Suprapubic skin (tissue), 4 donors: Measurements from ENCODE around the gene REN. TPM values are rescaled to one million over a fixed set of nuclear protein-coding genes. Genes with fewer than 3 reads are reported as not detected.

ENCODE experiments used
- DNase-seq, 2 donors: peaks; one replicate each; pipeline ENCODE4 v3.0.0-alpha.2; 2019; ENCODE audit warnings: low spot score in 2 of 2
- H3K27ac ChIP-seq: fragments of 200-600 bp; sonication (generic); one replicate; pipeline ENCODE4 v1.5.1; 2019
- H3K27me3 ChIP-seq: fragments of 200-600 bp; sonication (generic); one replicate; pipeline ENCODE4 v1.5.1; 2019
- H3K36me3 ChIP-seq: fragments of 200-600 bp; sonication (generic); one replicate; pipeline ENCODE4 v1.5.1; 2019
- H3K4me1 ChIP-seq: fragments of 200-600 bp; sonication (generic); one replicate; pipeline ENCODE4 v1.5.1; 2019
- H3K4me3 ChIP-seq: fragments of 200-600 bp; sonication (generic); one replicate; pipeline ENCODE4 v1.5.1; 2019; ENCODE audit warnings: mild to moderate bottlenecking
- H3K9me3 ChIP-seq: fragments of 200-600 bp; sonication (generic); one replicate; pipeline ENCODE4 v1.5.1; 2019
- CTCF ChIP-seq, 2 donors: fragments of 200-600 bp in 1 of 2; fragments of 450-650 bp in 1 of 2; sonication (generic) in 1 of 2; IDR thresholded peaks; one replicate each; pipeline ENCODE4 v1.5.1; 2016 to 2019; ENCODE audit warnings: antibody characterized with exemption in 2 of 2, mild to moderate bottlenecking in 1 of 2, moderate library complexity in 1 of 2
- EP300 ChIP-seq: sonication (generic); formaldehyde crosslinking; IDR thresholded peaks from one replicate; pipeline ENCODE4 v1.6.1; 2017; ENCODE audit warnings: antibody characterized with exemption
- POLR2A ChIP-seq, 2 donors: fragments of 450-650 bp; IDR thresholded peaks; one replicate each; pipeline ENCODE4 v1.6.1; 2017; ENCODE audit warnings: antibody characterized with exemption in 2 of 2, mild to moderate bottlenecking in 2 of 2, moderate library complexity in 2 of 2
- POLR2AphosphoS5 ChIP-seq, 3 donors: sonication (generic); formaldehyde crosslinking; IDR thresholded peaks; one replicate each; pipeline ENCODE4 v1.6.1; 2017; ENCODE audit warnings: antibody characterized with exemption in 3 of 3
- WGBS: methylation state at CpG from one replicate; pipeline ENCODE4 v1.1.5; 2018; 5-methylcytosine and 5-hydroxymethylcytosine counted together
- total RNA-seq, 4 donors: library from RNA; depleted of rRNA; stranded (reverse); fragments of >200 nt; gene quantifications; one replicate each; pipeline ENCODE4 v1.1.0, GENCODE V29; 2016

REN gene
- total RNA-seq, 4 donors from 2014 or later, result 0.44 TPM; not detected in 3

GRCh38 chr1:204206121-204206520 lies 40.0 kb upstream of the REN start:
- no peaks in the 10 kb centered on the region for H3K9me3 ChIP-seq
- 31% methylated on average over 2 of the region's 2 CpGs for WGBS
- no peak overlapping the region for H3K27ac ChIP-seq
- no peaks in the 10 kb centered on the region for H3K27me3 ChIP-seq
- H3K4me1 ChIP-seq, result peaks cover 17% of the 10 kb centered on the region
- DNase-seq, result peak in 1 of 2 donors; percentile 7
- H3K4me3 ChIP-seq, result no peak overlapping the region
- no peaks in the 10 kb centered on the region for H3K36me3 ChIP-seq
- no peak for TF ChIP-seq EP300
- TF ChIP-seq CTCF (IDR thresholded peaks at IDR 0.05), result no peak
- no peak for TF ChIP-seq POLR2A (IDR thresholded peaks at IDR 0.05)
- TF ChIP-seq POLR2AphosphoS5 (IDR thresholded peaks at IDR 0.05), result no peak

GRCh38 chr1:204205486-204205885 lies 39.3 kb upstream of the REN start:
- H3K4me1 ChIP-seq, result peaks cover 17% of the 10 kb centered on the region
- H3K27ac ChIP-seq, result no peak overlapping the region
- H3K4me3 ChIP-seq, result no peak overlapping the region
- no peaks in the 10 kb centered on the region for H3K9me3 ChIP-seq
- no peaks in the 10 kb centered on the region for H3K36me3 ChIP-seq
- H3K27me3 ChIP-seq, result no peaks in the 10 kb centered on the region
- TF ChIP-seq CTCF (IDR thresholded peaks at IDR 0.05) (no peak), POLR2A (IDR thresholded peaks at IDR 0.05) (no peak), EP300 (no peak), POLR2AphosphoS5 (IDR thresholded peaks at IDR 0.05) (no peak)
- no peak for DNase-seq

GRCh38 chr1:204204944-204205343 lies 38.8 kb upstream of the REN start:
- Histone ChIP-seq H3K4me3 (no peak overlapping the region), H3K27ac (no peak overlapping the region), H3K4me1 (peaks cover 17% of the 10 kb centered on the region), H3K27me3 (no peaks in the 10 kb centered on the region), H3K36me3 (no peaks in the 10 kb centered on the region), H3K9me3 (no peaks in the 10 kb centered on the region)
- DNase-seq, result no peak
- TF ChIP-seq EP300, result no peak
- no peak for TF ChIP-seq POLR2AphosphoS5 (IDR thresholded peaks at IDR 0.05)
- no peak for TF ChIP-seq POLR2A (IDR thresholded peaks at IDR 0.05)
- no peak for TF ChIP-seq CTCF (IDR thresholded peaks at IDR 0.05)
- 85% methylated on average over 2 of the region's 2 CpGs for WGBS

GRCh38 chr1:204203206-204203767 lies 37.1 kb upstream of the REN start:
- 90% methylated on average over 4 of the region's 5 CpGs for WGBS
- Histone ChIP-seq H3K27me3 (no peaks in the 10 kb centered on the region), H3K4me3 (no peak overlapping the region), H3K36me3 (no peaks in the 10 kb centered on the region), H3K27ac (no peak overlapping the region), H3K4me1 (peaks cover 23% of the 10 kb centered on the region), H3K9me3 (no peaks in the 10 kb centered on the region)
- TF ChIP-seq POLR2AphosphoS5 (IDR thresholded peaks at IDR 0.05) (no peak), POLR2A (IDR thresholded peaks at IDR 0.05) (no peak), CTCF (IDR thresholded peaks at IDR 0.05) (no peak), EP300 (no peak)
- peak in 1 of 2 donors; percentile 65 for DNase-seq

- peak; percentile 24 to 25 for DNase-seq
- 87% methylated on average over 4 of the region's 4 CpGs for WGBS
- peaks cover 23% of the 10 kb centered on the region for H3K4me1 ChIP-seq
- H3K36me3 ChIP-seq, result no peaks in the 10 kb centered on the region
- no peaks in the 10 kb centered on the region for H3K27me3 ChIP-seq
- H3K27ac ChIP-seq, result no peak overlapping the region
- TF ChIP-seq POLR2A (IDR thresholded peaks at IDR 0.05) (no peak), CTCF (IDR thresholded peaks at IDR 0.05) (no peak), POLR2AphosphoS5 (IDR thresholded peaks at IDR 0.05) (no peak), EP300 (no peak)
- no peak overlapping the region for H3K4me3 ChIP-seq
- H3K9me3 ChIP-seq, result no peaks in the 10 kb centered on the region
Measured at GRCh38 chr1:204202481-204202880, 36.3 kb upstream of the REN start.
